ENCODE data around the gene RAB6A. TPM values are rescaled to one million over a fixed set of nuclear protein-coding genes. Genes with fewer than 3 reads are reported as not detected.
A peak's percentile ranks its signal among the peaks of the same experiment; 100 is the strongest.

Gene RAB6A
- 104 and 105 TPM in 2 replicates for total RNA-seq (2021)
- percentile 84 among the genes with signal in this experiment for Bru-seq, nascent RNA
- percentile 87 among the genes with signal in this experiment for BruChase-seq, experiment 1, labeled RNA remaining after a 2-hour chase
- percentile 93 among the genes with signal in this experiment for BruChase-seq, experiment 2, labeled RNA remaining after a 6-hour chase
- long read RNA-seq, transcript RAB6A-201 (8 exons, 3,389 nt), result major isoform, 77 of 175 reads
- long read RNA-seq, transcript RAB6A-202 (8 exons, 3,085 nt), result minor isoform, 69 of 175 reads
- long read RNA-seq, partial matches to known transcripts, result 2 of 175 reads
- long read RNA-seq, other reads (novel, unspliced or antisense), result 27 of 175 reads

DNA sequence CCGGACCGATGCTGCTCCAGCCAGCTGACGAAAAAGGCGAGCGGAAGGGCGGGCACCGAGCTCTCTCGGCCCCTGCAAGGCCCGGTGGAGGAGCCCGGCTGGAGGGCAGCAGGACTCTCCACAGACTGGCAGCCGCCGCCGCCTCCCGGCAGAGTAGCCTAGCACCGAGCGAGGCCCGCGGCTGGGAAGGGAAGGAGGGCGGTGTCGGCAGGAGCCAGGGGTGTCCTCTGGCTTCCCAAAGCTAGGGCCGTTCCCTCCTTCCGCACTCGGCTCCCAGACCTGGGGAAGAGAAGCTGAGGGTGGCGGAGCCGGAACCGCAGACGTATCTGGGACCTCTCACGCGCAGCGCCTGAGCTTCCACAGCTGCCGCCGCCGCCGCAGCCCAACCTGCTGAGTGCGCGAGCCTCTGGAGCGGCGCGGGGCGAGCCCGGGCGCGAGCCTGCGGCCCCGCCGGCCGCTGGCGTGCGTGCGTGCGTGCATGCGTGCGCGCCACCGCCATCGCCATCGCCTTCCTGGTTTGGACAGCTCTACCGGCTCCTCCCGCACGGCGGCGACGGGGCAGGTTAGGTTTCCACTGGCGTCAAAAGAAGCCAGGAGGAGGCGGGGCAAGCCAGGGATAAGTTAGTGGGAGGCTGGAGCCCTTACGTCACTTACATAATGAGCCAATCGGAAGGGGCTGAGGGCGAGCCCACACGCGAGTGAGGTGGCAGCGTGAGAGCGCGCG lies at the start of gene RAB6A:
Gene RAB6A, minus strand, starts transcription at position 396 of the 724 bp plus-strand sequence. CDS start 439 bp downstream, outside the sequence.
- peak within 1 kb of the TSS; percentile 90 for H3K27ac ChIP-seq (ENCODE audit: low read depth, low read length, poor library complexity, severe bottlenecking)
- TF ChIP-seq, protein P1, sequence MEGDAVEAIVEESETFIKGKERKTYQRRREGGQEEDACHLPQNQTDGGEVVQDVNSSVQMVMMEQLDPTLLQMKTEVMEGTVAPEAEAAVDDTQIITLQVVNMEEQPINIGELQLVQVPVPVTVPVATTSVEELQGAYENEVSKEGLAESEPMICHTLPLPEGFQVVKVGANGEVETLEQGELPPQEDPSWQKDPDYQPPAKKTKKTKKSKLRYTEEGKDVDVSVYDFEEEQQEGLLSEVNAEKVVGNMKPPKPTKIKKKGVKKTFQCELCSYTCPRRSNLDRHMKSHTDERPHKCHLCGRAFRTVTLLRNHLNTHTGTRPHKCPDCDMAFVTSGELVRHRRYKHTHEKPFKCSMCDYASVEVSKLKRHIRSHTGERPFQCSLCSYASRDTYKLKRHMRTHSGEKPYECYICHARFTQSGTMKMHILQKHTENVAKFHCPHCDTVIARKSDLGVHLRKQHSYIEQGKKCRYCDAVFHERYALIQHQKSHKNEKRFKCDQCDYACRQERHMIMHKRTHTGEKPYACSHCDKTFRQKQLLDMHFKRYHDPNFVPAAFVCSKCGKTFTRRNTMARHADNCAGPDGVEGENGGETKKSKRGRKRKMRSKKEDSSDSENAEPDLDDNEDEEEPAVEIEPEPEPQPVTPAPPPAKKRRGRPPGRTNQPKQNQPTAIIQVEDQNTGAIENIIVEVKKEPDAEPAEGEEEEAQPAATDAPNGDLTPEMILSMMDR (conservative IDR thresholded peaks at IDR 0.05; ENCODE audit: low read depth, low read length), result peak; percentile 35; the same call in 1 of the 2 replicates
- TF ChIP-seq EZH2 (IDR thresholded peaks at IDR 0.05; ENCODE audit: borderline replicate concordance, low read depth, low read length, poor library complexity, severe bottlenecking), result no peak
- no peaks in the 10 kb centered on the region for H3K36me3 ChIP-seq (ENCODE audit: insufficient read depth, low read length, poor library complexity, severe bottlenecking)
- no TSS peak for BruUV-seq (replicated peaks)
- H3K4me1 ChIP-seq (ENCODE audit: insufficient read depth, low read length, poor library complexity, severe bottlenecking), result peaks cover 16% of the 10 kb centered on the region
- no peaks in the 10 kb centered on the region for H3K27me3 ChIP-seq (replicated peaks; ENCODE audit: insufficient read depth, low read depth, low read length, poor library complexity)
- intact Hi-C loops (cut with micrococcal nuclease; ENCODE audit: unreplicated experiment), result loop anchor here (1.0 kb wide), 2 partner anchors 18 to 115 kb away; partner anchors contain the start of genes COA4 and PAAF1
- ChIA-PET POLR2A (ENCODE audit: low non-redundant PET) (interaction anchor here (0.6 to 1.1 kb wide), 2 partner anchors 19 to 454 kb away, joined by 4 to 10 read pairs; no protein-coding TSS in a partner anchor), CTCF (interaction anchor here (1.2 to 1.5 kb wide), 2 partner anchors 19 to 171 kb away, joined by 5 to 6 read pairs; no protein-coding TSS in a partner anchor)
- DNase-seq (ENCODE audit: low spot score), result peak; percentile 100
- H3K9me3 ChIP-seq (ENCODE audit: low read depth, low read length, poor library complexity, severe bottlenecking), result no peaks in the 10 kb centered on the region
- H3K4me3 ChIP-seq (ENCODE audit: low read depth, low read length, poor library complexity, severe bottlenecking), result peak within 1 kb of the TSS; percentile 88

DNA sequence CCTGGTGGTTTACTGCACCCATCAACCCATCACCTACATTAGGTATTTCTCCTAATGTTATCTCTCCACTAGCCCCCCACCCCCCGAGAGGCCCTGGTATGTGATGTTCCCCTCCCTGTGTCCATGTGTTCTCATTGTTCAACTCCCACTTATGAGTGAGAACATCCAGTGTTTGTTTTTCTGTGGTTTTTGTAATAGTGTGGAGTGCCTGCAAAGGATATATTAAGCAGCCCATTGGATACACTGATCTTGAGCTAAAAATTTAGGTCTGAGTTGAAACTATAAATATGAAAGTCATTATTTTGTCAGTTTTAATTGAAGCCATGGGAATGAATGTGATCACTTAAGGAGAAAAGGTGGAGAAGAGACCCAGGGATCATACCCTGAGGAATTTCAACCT lies 49.8 kb upstream of the RAB6A start:
- TF ChIP-seq, protein P1 (conservative IDR thresholded peaks at IDR 0.05; ENCODE audit: low read depth, low read length), result no peak
- no peak for TF ChIP-seq EZH2 (IDR thresholded peaks at IDR 0.05; ENCODE audit: borderline replicate concordance, low read depth, low read length, poor library complexity, severe bottlenecking)
- no peaks in the 10 kb centered on the region for H3K36me3 ChIP-seq (ENCODE audit: insufficient read depth, low read length, poor library complexity, severe bottlenecking)

DNA sequence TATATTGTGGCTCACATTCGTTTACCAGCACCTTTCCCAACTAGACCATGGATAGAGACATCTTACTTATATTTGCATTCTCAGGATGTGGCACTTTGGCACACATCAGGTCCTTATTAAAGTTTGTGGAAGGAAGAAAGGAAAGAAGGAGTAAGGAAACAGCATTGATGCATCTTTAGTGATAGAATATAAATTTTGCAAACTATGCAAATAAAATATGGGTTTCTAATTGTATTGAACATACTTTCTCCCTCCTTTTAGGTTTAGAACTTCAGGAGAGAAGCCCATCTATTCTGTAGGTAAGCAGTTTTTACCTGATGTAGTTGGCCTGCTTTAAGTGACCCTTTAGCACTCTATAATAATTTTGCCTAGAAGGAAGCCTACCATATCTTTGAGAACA lies 47.2 kb upstream of the RAB6A start:
- intact Hi-C loops (cut with micrococcal nuclease; ENCODE audit: unreplicated experiment), result no loop called here
- no peak overlapping the region for H3K27ac ChIP-seq (ENCODE audit: low read depth, low read length, poor library complexity, severe bottlenecking)
- DNase-seq (ENCODE audit: low spot score), result no peak
- H3K4me1 ChIP-seq (ENCODE audit: insufficient read depth, low read length, poor library complexity, severe bottlenecking), result no peaks in the 10 kb centered on the region
- no peaks in the 10 kb centered on the region for H3K9me3 ChIP-seq (ENCODE audit: low read depth, low read length, poor library complexity, severe bottlenecking)
- TF ChIP-seq, protein P1 (conservative IDR thresholded peaks at IDR 0.05; ENCODE audit: low read depth, low read length), result no peak
- no peak for TF ChIP-seq EZH2 (IDR thresholded peaks at IDR 0.05; ENCODE audit: borderline replicate concordance, low read depth, low read length, poor library complexity, severe bottlenecking)
- ChIA-PET CTCF (no interaction called here), POLR2A (ENCODE audit: low non-redundant PET) (no interaction called here)
- BruUV-seq (replicated peaks), result no TSS peak
- H3K36me3 ChIP-seq (ENCODE audit: insufficient read depth, low read length, poor library complexity, severe bottlenecking), result no peaks in the 10 kb centered on the region
- H3K4me3 ChIP-seq (ENCODE audit: low read depth, low read length, poor library complexity, severe bottlenecking), result no peak overlapping the region
- no peaks in the 10 kb centered on the region for H3K27me3 ChIP-seq (replicated peaks; ENCODE audit: insufficient read depth, low read depth, low read length, poor library complexity)

More for the DNA sequence above, 49.8 kb upstream of the RAB6A start:
- ChIA-PET CTCF (no interaction called here), POLR2A (ENCODE audit: low non-redundant PET) (no interaction called here)
- DNase-seq (ENCODE audit: low spot score), result no peak
- H3K4me1 ChIP-seq (ENCODE audit: insufficient read depth, low read length, poor library complexity, severe bottlenecking), result no peaks in the 10 kb centered on the region
- H3K27ac ChIP-seq (ENCODE audit: low read depth, low read length, poor library complexity, severe bottlenecking), result no peak overlapping the region
- no peaks in the 10 kb centered on the region for H3K9me3 ChIP-seq (ENCODE audit: low read depth, low read length, poor library complexity, severe bottlenecking)
- H3K27me3 ChIP-seq (replicated peaks; ENCODE audit: insufficient read depth, low read depth, low read length, poor library complexity), result no peaks in the 10 kb centered on the region
- no TSS peak for BruUV-seq (replicated peaks)
- intact Hi-C loops (cut with micrococcal nuclease; ENCODE audit: unreplicated experiment), result no loop called here
- H3K4me3 ChIP-seq (ENCODE audit: low read depth, low read length, poor library complexity, severe bottlenecking), result no peak overlapping the region

All from A673 (cell line).